Right lung (tissue), 10 donors: ENCODE measurements around the gene NRDE2. TPM values are rescaled to one million over a fixed set of nuclear protein-coding genes. Genes with fewer than 3 reads are reported as not detected.

Source experiments
- DNase-seq, 2 donors: peaks; one replicate each; pipeline ENCODE4 v3.0.0-alpha.2; 2013
- long read RNA-seq, 8 donors: transcript quantifications; one replicate each; lab custom pipeline, GENCODE V29; 2026
- polyA plus RNA-seq, 5 donors: library from polyadenylated mRNA; unstranded; fragments of 120-200 nt; gene quantifications; one replicate each; pipeline versions ENCODE4 v1.2.1 to v1.2.3, GENCODE V29; 2013; ENCODE audit warnings: inconsistent platforms in 1 of 5, low replicate concordance in 1 of 5; ENCODE audit not compliant: insufficient read length in 5 of 5, insufficient read depth in 1 of 5

The NRDE2 gene, protein sequence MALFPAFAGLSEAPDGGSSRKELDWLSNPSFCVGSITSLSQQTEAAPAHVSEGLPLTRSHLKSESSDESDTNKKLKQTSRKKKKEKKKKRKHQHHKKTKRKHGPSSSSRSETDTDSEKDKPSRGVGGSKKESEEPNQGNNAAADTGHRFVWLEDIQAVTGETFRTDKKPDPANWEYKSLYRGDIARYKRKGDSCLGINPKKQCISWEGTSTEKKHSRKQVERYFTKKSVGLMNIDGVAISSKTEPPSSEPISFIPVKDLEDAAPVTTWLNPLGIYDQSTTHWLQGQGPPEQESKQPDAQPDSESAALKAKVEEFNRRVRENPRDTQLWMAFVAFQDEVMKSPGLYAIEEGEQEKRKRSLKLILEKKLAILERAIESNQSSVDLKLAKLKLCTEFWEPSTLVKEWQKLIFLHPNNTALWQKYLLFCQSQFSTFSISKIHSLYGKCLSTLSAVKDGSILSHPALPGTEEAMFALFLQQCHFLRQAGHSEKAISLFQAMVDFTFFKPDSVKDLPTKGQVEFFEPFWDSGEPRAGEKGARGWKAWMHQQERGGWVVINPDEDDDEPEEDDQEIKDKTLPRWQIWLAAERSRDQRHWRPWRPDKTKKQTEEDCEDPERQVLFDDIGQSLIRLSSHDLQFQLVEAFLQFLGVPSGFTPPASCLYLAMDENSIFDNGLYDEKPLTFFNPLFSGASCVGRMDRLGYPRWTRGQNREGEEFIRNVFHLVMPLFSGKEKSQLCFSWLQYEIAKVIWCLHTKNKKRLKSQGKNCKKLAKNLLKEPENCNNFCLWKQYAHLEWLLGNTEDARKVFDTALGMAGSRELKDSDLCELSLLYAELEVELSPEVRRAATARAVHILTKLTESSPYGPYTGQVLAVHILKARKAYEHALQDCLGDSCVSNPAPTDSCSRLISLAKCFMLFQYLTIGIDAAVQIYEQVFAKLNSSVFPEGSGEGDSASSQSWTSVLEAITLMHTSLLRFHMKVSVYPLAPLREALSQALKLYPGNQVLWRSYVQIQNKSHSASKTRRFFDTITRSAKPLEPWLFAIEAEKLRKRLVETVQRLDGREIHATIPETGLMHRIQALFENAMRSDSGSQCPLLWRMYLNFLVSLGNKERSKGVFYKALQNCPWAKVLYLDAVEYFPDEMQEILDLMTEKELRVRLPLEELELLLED
- 10 to 100 TPM; 17.4 to 24.7 (median 20.0) TPM for polyA plus RNA-seq
- long read RNA-seq, donor 1, transcript NRDE2-209 (1 exons, 3,538 nt), result major isoform, 5 of 85 reads
- long read RNA-seq, donor 1, partial matches to known transcripts, result 31 of 85 reads
- long read RNA-seq, donor 1, other reads (novel, unspliced or antisense), result 49 of 85 reads
- long read RNA-seq, donor 2, partial matches to known transcripts, result 0 of 2 reads
- long read RNA-seq, donor 2, other reads (novel, unspliced or antisense), result 0 of 2 reads
- long read RNA-seq, donor 3, transcript NRDE2-209 (1 exons, 3,538 nt), result major isoform, 7 of 7 reads
- long read RNA-seq, donor 3, partial matches to known transcripts, result 0 of 7 reads
- long read RNA-seq, donor 3, other reads (novel, unspliced or antisense), result 0 of 7 reads
- long read RNA-seq, donor 4, partial matches to known transcripts, result 1,358 of 2,164 reads
- long read RNA-seq, donor 4, other reads (novel, unspliced or antisense), result 801 of 2,164 reads
- long read RNA-seq, donor 5, transcript NRDE2-209 (1 exons, 3,538 nt), result major isoform, 5 of 11 reads
- long read RNA-seq, donor 5, partial matches to known transcripts, result 5 of 11 reads
- long read RNA-seq, donor 5, other reads (novel, unspliced or antisense), result 0 of 11 reads
- long read RNA-seq, donor 6, transcript NRDE2-209 (1 exons, 3,538 nt), result major isoform, 5 of 3,356 reads
- long read RNA-seq, donor 6, partial matches to known transcripts, result 3,301 of 3,356 reads
- long read RNA-seq, donor 6, other reads (novel, unspliced or antisense), result 49 of 3,356 reads
- long read RNA-seq, donor 7, partial matches to known transcripts, result 0 of 4 reads
- long read RNA-seq, donor 7, other reads (novel, unspliced or antisense), result 0 of 4 reads
- long read RNA-seq, donor 8, full-length matches to known transcripts, result 4 of 4 reads
- long read RNA-seq, donor 8, partial matches to known transcripts, result 0 of 4 reads
- long read RNA-seq, donor 8, other reads (novel, unspliced or antisense), result 0 of 4 reads

DNA sequence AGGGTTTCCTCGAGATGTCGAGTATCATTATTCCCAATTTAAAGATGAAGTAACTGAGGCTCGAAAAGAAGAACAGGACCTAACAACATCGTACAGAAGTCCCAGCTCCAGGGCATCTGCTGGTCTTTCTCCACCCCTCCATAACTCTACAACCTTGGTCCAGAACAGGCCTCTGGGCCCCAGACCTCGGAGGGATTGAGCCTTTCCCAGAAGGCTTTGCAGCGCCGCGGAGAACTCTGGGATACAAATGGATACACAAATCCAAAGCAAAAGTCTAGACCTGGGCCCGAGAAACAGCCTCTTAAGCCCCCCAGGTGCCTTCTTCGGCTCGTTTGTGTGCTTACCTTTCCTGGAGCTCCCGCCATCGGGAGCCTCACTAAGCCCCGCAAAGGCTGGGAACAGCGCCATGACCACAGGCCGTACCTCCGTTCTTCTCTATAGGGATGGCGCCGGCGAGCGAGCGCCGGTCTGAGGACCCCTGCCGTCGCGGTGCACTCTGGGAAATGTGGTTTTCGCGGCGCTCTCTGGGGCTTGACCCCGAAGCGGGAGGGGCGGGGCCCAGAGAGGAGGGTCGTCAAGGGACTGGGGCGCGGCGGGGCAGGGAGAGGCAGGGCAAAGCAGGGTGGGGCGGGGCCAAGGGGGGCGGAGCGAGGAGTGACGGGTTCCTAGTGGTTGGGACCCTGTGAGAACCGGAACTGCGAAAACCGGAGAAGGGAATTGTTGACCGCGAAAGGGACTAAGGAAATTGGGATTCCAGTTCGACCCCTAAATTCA is at the start of gene NRDE2:
NRDE2 (minus strand) TSS at position 445 of the 774 bp plus-strand sequence; CDS start at position 408, 37 bp downstream.
- peak; percentile 96 to 97 for DNase-seq

DNA sequence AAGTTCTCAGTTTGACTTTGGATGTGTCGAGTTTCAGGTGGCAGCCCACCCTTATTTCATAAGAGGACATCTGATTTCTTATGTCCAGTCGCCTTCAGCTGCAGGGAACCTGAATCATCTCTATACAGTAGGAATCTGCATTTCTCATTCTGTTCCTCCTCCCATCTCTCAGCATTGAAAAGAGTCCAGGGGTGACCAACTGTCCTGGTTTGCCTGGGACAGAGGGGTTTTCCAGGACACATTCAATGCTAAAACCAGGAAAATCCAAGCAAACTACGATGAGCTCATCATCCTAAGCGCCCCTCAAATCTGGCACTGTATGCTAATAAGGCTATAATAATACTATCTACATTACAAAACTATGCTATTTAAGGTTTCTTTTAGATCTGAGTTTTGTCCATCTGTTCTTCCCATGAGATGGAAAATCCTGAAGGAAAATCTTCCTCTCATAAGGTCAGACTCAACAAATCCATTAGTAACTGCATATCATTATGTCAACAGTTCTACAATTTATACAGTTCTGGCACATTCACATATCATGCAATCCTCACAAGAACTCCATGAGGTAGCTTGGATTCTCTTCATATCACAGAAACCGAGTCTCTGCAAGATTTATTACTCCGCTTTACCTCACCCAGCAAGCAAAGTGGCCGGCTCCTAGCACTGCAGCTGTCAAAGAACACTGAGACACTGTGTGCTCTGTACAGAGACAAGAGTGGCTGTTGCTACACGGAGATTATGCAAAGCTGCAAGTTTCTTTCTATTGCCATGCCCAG is 49.5 kb upstream of the NRDE2 start:
- DNase-seq, result peak in 1 of 2 donors; percentile 40

DNA sequence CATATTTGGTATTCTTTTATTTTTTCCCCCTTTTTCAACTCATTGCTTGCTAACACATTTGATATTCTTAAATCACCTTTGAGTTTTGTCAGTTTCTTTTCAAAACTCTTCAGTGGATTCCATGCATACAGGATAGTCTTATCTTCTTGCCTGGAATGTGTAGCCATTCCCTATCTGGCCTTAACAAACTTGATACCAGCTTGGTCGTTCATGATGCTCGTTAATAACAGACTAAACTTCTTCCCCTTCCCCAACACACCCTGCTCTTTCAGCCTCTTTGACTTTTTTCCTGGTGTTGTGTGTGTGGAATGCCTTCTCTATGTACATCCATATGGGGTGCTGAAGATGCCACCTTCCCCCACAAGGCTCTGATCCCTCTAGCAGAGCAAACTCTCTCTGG is 47.4 kb upstream of the NRDE2 start:
- no peak for DNase-seq

DNA sequence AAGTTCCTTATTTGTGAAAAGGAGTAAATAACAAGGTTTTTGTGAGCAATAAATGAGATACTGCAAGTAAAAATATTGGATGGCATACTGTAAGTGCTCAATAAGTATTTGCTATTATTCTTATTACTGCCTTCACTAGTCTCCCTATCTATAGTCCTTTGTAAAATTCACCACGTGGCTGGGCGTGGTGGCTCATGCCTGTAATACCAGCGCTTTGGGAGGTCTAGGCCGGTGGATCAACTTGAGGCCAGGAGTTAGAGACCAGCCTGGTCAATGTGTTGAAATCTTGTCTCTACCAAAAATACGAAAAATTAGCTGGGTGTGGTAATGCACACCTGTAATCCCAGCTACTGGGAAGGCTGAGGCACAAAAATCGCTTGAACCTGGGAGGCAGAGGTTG is 46.5 kb upstream of the NRDE2 start:
- DNase-seq, result no peak

- no peak for DNase-seq
Observed at GRCh38 chr14:90375934-90376333, 44.2 kb upstream of the NRDE2 start.

DNA sequence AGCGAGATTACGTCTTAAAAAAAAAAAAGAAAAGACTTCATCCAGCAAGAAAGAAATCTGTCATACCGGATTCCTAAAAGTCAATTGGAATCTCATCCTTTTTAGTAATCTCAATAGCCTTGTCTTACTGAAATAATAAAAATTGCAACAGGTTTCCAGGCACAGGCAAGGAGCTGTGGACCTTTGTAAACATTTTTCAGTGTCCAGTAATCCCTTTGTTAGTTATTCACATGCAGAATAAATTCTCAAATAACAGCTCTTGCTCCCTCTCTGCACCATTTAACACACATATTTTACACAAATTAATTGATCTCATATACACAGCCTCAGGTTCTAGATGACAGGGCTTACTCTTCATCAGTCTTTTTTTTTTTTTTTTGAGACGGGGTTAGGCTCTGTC is 43.1 kb upstream of the NRDE2 start:
- DNase-seq, result no peak

GRCh38 chr14:90373887-90374286 is 42.1 kb upstream of the NRDE2 start:
- no peak for DNase-seq

- DNase-seq, result no peak
Observed at GRCh38 chr14:90368946-90369721, 37.4 kb upstream of the NRDE2 start.

DNA sequence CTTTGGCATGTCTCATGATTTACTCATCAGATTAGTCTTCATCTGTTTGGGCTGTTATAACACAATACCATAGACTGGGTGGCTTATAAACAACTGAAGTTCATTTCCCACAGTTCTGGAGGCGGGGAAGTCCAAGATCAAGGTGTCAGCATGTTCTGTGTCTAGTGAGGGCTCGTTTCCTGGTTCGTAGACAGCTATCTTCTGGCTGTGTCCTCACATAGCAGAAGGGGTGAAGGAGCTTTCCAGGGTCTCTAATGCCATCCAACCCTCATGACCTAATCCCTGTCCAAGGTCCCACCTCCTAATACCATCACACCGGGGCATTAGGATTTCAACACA is 30.8 kb upstream of the NRDE2 start:
- DNase-seq, result no peak

DNA sequence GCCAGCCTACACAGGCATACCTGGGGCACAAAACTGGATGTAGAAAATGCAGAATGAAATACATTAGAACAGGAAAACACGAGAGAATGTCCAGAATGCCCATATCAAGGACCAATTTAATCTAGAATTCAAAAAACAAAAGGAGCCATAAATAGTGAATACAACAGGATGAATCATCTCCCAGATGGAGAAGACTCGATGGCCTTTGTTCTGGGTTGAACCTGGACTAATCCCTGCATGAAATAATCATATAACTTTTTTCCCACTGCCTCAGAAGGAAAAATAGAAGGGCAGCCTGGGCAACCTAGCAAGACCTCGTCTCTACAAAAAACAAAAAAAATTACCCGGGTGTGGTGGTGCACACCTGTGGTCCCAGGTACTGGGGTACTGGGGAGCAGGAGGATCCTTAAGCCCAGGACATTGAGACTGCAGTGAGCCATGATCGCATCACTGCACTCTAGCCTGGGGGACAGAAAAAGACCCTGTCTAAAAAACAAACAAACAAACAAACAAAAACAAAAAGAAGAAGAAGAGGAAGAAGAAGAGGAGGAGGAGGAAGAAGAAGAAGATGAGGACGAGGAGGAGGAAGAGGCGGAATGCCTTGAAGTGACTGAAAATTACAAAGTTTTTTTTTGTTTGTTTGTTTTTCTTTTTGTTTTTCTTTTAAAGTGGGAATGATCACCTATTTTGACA is 30.3 kb upstream of the NRDE2 start:
- no peak for DNase-seq

DNA sequence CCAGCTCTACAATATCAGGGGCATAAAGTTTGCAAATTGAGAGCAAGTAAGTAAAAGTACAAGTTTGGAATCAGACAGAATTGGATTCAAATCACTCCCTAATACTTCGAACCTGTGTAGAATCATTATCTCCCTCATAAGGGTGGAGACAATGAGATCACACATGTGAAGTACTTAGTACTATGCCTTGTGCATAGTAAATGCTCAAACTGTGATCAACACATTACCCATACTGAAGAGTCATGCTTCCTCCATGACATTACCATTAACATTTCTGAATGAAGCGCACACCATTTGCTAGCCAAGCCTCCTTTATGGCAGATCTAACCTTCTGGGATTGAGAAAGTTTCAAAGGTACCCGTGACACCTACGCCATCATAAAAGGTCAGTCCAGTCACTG is 26.6 kb upstream of the NRDE2 start:
- DNase-seq, result no peak

DNA sequence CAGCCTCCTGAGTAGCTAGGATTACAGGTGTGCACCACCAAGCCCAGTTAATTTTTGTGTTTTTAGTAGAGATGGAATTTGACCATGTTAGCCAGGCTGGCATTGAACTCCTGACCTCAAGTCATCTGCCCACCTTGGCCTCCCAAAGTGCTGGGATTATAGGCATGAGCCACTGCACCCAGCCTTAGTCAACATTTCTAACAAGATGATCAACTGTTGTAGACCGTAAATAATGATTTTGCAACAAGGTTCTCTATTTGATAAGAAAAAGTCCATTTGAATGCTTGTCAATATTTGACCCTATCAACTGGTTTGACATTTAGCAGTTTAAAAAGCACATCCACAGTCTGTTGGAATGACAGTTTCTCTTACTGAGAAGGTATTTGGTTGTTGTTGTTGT is 25.2 kb upstream of the NRDE2 start:
- DNase-seq, result no peak

DNA sequence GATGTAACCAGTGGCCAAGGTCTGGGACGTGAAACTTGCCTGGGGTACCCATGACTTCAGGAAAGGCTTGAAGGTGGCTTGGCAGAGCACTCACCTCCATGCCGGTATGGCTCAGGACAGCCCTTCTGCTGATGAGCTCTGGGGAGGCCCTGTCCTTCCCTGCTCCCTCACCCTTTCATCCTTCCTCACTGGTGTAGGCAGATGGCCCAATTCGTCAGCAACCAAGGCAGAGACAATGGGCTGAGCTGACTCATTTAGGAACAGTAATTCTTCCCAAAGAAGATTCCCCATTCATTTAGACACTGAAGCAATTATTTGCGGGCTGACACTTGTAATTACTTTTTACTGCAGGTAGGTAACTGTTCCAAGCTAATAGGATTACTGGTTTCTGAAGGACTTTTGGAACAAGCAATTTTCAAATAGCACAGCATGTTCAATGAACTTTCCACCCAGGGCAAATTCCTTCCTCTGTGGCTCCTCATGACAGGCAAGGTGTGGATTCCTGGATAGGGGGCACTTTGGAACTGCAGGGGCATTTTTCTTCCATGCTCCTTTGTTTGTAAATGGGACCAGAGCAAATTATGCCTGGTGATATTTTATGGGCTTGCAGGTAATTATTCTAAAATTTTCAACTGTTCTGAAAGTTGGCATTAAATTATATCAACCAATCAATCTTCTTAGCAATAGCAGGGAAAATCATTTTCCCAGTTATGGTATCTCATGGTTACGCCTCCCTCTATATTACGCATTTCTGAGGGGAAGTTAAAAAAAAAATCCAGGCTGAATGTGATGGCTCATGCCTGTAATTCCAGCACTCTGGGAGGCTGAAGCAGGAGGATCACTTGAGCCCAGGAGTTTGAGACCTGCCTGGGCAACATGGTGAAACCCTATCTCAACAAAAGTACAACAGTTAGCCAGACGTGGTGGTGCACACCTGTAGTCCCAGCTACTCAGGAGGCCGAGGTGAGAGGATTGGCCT is 24.1 kb upstream of the NRDE2 start:
- DNase-seq, result no peak

DNA sequence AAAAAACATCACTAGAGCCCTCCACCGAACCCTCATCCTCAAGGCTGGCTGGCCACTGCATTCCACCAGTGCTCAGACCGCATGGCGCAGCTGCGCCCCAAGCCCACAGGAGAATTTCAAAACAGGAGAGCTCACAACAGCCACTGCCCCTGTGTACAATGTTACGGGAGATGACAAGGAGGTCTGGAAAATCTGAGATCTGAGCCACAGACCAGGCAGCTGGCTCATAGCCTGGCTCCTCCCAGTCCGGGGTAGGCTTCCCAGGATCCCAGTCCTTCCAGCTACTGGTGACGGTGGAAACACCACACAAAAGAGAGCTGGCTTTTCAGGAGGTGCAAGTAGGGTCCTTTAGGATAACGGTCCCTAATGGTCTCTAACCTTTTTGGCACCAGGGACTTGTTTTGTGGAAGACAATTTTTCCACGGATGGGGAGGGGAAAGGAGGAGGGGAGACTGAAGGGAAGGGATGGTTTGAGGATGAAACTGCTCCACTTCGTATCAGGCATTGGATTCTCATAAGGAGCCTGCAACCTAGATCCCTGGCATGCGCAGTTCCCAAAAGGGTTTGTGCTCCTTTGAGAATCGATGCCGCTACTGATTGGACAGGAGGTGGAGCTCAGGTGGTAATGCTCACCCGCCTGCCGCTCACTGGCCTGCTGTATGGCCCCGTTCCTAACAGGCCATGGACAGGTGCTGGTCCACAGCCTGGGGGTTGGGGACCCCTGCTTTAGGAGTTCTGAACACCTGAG is 23.0 kb upstream of the NRDE2 start:
- no peak for DNase-seq

- DNase-seq, result no peak
Observed at GRCh38 chr14:90349739-90350138, 18.0 kb upstream of the NRDE2 start.
